GM12875 (cell line): ENCODE measurements around the gene MKLN1.
"Not testable (repeated sequence)": the region's sequence is repeated elsewhere in the genome, so short reads cannot be mapped to it uniquely, and the experiment has no call there.

ENCODE experiments used
- H3K4me3 ChIP-seq: one replicate; pipeline ENCODE4 v1.5.1; 2011; ENCODE audit warnings: low read depth, low read length, control low read depth
- TF ChIP-seq, protein P1 (sequence below): IDR thresholded peaks from 2 replicates; pipeline ENCODE4 v1.5.1; 2011; ENCODE audit warnings: low read depth, mild to moderate bottlenecking, control low read depth, inconsistent platforms, low read length, moderate library complexity, borderline replicate concordance; ENCODE audit not compliant: insufficient read depth

Gene MKLN1

DNA sequence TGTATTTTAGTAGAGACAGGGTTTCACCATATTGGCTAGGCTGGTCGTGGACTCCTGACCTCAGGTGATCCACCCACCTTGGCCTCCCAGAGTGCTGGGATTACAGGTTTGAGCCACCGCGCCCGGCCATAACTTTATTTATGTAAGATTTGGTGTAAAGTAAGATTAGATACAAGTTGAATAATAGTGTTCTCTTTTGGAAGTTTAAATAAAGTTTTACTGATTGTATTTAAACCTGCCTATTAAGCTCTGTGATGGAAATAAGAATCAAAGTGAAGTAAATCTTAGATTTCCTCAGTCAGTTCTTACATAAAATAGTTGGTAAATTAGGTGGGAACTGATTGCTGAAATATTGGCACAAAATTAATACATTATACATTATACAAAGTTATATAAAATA lies 86.0 kb downstream of the MKLN1 start:
- no peak overlapping the region for H3K4me3 ChIP-seq
- TF ChIP-seq, protein P1, sequence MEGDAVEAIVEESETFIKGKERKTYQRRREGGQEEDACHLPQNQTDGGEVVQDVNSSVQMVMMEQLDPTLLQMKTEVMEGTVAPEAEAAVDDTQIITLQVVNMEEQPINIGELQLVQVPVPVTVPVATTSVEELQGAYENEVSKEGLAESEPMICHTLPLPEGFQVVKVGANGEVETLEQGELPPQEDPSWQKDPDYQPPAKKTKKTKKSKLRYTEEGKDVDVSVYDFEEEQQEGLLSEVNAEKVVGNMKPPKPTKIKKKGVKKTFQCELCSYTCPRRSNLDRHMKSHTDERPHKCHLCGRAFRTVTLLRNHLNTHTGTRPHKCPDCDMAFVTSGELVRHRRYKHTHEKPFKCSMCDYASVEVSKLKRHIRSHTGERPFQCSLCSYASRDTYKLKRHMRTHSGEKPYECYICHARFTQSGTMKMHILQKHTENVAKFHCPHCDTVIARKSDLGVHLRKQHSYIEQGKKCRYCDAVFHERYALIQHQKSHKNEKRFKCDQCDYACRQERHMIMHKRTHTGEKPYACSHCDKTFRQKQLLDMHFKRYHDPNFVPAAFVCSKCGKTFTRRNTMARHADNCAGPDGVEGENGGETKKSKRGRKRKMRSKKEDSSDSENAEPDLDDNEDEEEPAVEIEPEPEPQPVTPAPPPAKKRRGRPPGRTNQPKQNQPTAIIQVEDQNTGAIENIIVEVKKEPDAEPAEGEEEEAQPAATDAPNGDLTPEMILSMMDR, result no peak

DNA sequence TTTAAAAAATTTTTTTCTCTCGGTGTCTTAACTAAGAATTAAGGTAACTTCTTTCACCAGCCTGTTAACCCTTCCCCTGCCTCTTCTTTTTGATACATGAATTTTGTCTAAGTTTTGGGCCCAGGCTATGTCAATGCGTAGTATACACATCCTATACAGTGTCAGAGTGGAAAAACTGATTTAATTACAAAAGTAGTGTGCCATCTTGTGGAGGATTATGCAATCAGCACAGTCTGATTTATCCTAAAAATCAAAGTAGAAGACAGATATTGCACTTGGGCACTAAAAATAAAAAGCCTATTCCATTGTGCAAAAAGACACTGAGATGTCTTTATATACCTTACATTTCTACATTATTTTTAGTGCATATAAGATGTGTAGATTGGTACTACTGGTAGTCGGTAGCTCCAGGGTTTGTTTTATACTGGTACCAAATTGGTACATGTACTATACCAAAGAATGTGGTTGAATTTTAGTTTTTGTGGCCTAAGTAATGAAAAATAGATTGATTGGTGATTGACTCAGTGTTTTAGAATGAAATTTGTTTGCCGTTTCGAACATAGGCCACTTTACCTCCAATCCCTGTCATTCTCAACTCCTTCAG lies 96.6 kb downstream of the MKLN1 start:
- TF ChIP-seq, protein P1, result peak; percentile 27; the same call in 1 of the 2 replicates
- H3K4me3 ChIP-seq, result no peak overlapping the region

DNA sequence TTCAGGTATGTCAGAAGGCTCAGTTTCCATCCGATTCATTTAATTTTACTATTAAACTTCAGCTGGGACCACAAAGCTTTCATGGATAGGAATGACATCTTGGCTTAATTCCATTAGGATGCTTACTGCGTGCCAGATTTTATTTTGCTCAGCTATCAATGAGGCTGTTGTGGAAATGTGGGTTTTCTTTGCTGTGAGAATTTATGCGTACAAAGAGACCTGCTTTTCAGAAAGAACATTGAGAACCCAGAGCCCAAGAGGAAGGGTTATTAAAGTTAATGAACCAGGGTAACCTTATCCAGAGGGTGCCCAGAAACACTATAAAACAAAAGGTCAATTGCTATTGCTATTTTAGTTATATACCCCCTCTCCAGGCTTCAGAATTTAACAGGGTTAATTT lies 98.3 kb downstream of the MKLN1 start:
- H3K4me3 ChIP-seq, result no peak overlapping the region
- TF ChIP-seq, protein P1, result no peak

DNA sequence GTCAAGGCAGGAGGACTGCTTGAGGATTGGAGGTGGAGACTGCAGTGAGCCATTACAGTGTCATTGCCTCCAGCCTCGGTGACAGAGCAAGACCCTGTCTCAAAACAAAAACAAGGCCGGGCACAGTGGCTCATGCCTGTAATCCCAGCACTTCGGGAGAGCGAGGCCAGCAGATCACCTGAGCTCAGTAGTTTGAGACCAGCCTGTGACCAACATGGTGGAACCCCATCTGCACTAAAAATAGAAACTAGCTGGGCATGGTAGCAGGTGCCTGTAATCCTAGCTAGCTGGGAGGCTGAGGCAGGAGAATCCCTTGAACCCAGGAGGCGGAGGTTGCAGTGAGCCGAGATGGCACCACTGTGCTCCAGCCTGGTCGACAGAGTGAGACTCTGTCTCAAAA lies 103.2 kb downstream of the MKLN1 start:
- H3K4me3 ChIP-seq, result not testable (repeated sequence)

DNA sequence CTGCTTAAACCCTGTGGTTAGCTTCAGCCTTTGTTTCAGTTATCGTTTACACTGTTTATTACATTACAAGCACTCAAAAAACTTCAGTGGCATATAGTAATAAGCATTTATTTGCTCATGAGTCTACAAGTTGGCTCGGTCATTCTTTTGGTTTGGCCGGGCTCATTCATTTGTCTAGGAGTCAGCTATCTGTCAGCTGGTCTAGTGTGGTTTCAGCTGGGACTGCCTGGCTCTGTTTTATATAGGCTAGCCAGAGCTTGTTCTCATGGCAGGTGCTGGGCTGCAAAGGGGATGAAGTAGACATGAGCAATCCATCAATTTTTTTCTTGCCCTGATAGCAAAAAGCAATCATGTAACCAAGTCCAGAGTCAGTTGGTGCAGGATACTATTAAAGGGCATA lies 103.6 kb downstream of the MKLN1 start:
- TF ChIP-seq, protein P1, result no peak
- H3K4me3 ChIP-seq, result no peak overlapping the region

DNA sequence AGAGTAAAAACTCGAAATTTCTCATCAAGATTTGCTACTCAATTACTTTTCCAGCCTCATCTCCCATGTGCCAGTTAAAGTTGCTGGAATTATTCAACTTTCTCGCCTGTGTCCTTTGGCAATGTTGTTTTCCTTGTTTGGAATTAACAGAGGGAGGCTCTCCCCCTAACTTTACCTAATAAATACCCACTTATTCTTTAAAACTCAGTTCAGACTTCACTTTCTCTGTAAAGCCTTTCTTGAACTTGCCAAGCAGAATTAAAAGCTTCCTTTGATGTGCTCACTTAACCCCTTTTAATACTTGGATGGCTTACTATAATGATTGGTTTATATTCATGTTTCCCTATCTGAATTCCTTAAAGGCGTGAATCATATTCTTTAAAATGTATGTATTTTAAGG lies 104.1 kb downstream of the MKLN1 start:
- TF ChIP-seq, protein P1, result no peak
- H3K4me3 ChIP-seq, result no peak overlapping the region

DNA sequence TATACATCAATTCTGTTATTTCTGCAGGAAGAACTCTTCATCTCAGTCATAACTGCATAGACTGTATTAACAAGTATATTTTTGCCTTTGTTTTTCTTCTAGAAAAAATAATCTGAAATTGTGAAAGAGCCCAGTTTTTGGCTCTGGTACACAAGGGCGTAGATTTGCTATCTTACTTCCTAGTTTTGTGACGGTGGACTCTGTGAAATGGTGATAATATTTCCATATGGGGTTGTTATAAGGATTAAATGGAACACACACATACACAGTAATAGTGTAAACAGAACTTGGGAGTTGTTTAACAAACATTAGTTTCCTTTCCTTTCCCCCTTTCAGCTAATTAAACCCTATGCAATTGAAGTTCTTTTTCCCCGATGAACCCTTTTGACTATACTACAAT lies 108.7 kb downstream of the MKLN1 start:
- TF ChIP-seq, protein P1, result no peak
- no peak overlapping the region for H3K4me3 ChIP-seq

DNA sequence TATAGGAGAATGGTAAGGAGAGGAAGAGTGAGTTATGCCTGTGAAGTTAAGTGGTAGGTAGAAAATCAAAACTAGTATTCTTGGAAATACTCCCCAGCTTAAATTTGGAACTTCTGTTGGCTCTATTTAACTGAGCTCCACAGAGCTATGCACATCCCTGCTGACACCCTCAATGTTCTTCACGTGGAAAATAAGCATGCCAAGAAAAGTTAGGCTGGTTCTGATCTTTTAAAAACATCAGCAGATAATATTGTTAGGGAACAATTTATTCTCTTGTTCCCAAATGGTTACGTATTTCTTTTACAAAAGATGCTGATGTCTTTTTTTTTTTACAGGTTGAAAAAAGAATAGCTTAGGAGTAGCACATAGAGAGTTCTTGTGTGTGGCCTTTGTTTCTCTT lies 111.3 kb downstream of the MKLN1 start:
- H3K4me3 ChIP-seq, result no peak overlapping the region
- TF ChIP-seq, protein P1, result no peak
